BLaER1 treated with 17β-estradiol and CSF1 and Interleukin-3, amounts not matched to agents 10 nM and 100 nM (cell line): Measurements from ENCODE around the gene ZNF664.

Source experiments
- H3K27ac ChIP-seq, 11 experiments: shearing (Covaris generic); formaldehyde crosslinking; 2 replicates each; pipeline ENCODE4 v1.8.1; 2022
- H3K27me3 ChIP-seq, 11 experiments: shearing (Covaris generic); formaldehyde crosslinking; 2 replicates each; pipeline ENCODE4 v1.8.1; 2022
- H3K36me3 ChIP-seq, 11 experiments: shearing (Covaris generic); formaldehyde crosslinking; 2 replicates each; pipeline ENCODE4 v1.8.1; 2022
- H3K4me1 ChIP-seq, 10 experiments: shearing (Covaris generic); formaldehyde crosslinking; 2 replicates each; pipeline ENCODE4 v1.8.1; 2022
- H3K4me2 ChIP-seq, 11 experiments: shearing (Covaris generic); formaldehyde crosslinking; 2 replicates each; pipeline ENCODE4 v1.8.1; 2022
- H3K4me3 ChIP-seq, 10 experiments: shearing (Covaris generic); formaldehyde crosslinking; 2 replicates each; pipeline ENCODE4 v1.8.1; 2022
- H3K9ac ChIP-seq, 11 experiments: shearing (Covaris generic); formaldehyde crosslinking; 2 replicates each; pipeline ENCODE4 v1.8.1; 2022
- H3K9me3 ChIP-seq, 11 experiments: shearing (Covaris generic); formaldehyde crosslinking; replicated peaks in 1 of 11; 2 replicates each; pipeline ENCODE4 v1.8.1; 2022
- H4K20me1 ChIP-seq, 11 experiments: shearing (Covaris generic); formaldehyde crosslinking; 2 replicates each; pipeline ENCODE4 v1.8.1; 2022
- Cebpa-rat ChIP-seq, 11 experiments: shearing (Covaris generic); IDR thresholded peaks; 2 replicates each; pipeline ENCODE4 v1.8.1; 2022

Gene ZNF664

GRCh38 chr12:124008595-124008994 lies 35.6 kb downstream of the ZNF664 start:
- H3K4me3 ChIP-seq, result no peak overlapping the region
- H3K27ac ChIP-seq, result no peak overlapping the region
- H3K9me3 ChIP-seq, result no peaks in the 10 kb centered on the region
- peak overlapping the region in 1 of 11 experiments; percentile 44; a peak in 2 of 22 replicates for H3K4me2 ChIP-seq
- H3K9ac ChIP-seq, result no peak overlapping the region
- TF ChIP-seq Cebpa-rat (IDR thresholded peaks at IDR 0.05), result no peak
- H3K36me3 ChIP-seq, result peaks cover 52 to 85% (median 71%) of the 10 kb centered on the region in 11 experiments
- H3K27me3 ChIP-seq, result no peaks in the 10 kb centered on the region
- H4K20me1 ChIP-seq, result peaks cover 0 to 32% (median 12%) of the 10 kb centered on the region in 11 experiments; a peak in 10 of 22 replicates
- peaks cover 29 to 47% (median 42%) of the 10 kb centered on the region in 10 experiments for H3K4me1 ChIP-seq

- no peak overlapping the region for H3K27ac ChIP-seq
- H3K9ac ChIP-seq, result no peak overlapping the region
- no peak overlapping the region for H3K4me3 ChIP-seq
- H3K4me2 ChIP-seq, result no peak overlapping the region
- TF ChIP-seq Cebpa-rat (IDR thresholded peaks at IDR 0.05), result no peak
- H4K20me1 ChIP-seq, result peaks cover 0 to 32% (median 12%) of the 10 kb centered on the region in 11 experiments; a peak in 10 of 22 replicates
- peaks cover 41 to 83% (median 63%) of the 10 kb centered on the region in 11 experiments for H3K36me3 ChIP-seq
- H3K4me1 ChIP-seq, result peaks cover 29 to 42% (median 35%) of the 10 kb centered on the region in 10 experiments
- H3K9me3 ChIP-seq, result no peaks in the 10 kb centered on the region
- no peaks in the 10 kb centered on the region for H3K27me3 ChIP-seq
Observed at GRCh38 chr12:124009781-124010180, 36.8 kb downstream of the ZNF664 start.

- H3K27ac ChIP-seq, result no peak overlapping the region
- no peak overlapping the region for H3K4me3 ChIP-seq
- no peak overlapping the region for H3K4me2 ChIP-seq
- H3K27me3 ChIP-seq, result no peaks in the 10 kb centered on the region
- H3K9me3 ChIP-seq, result no peaks in the 10 kb centered on the region
- peaks cover 0 to 31% (median 12%) of the 10 kb centered on the region in 11 experiments; a peak in 10 of 22 replicates for H4K20me1 ChIP-seq
- no peak for TF ChIP-seq Cebpa-rat (IDR thresholded peaks at IDR 0.05)
- H3K4me1 ChIP-seq, result peaks cover 26 to 38% (median 31%) of the 10 kb centered on the region in 10 experiments
- peaks cover 42 to 84% (median 64%) of the 10 kb centered on the region in 11 experiments for H3K36me3 ChIP-seq
- H3K9ac ChIP-seq, result no peak overlapping the region
Observed at GRCh38 chr12:124010687-124011086, 37.7 kb downstream of the ZNF664 start.

GRCh38 chr12:124011435-124012115 lies 38.6 kb downstream of the ZNF664 start:
- no peak for TF ChIP-seq Cebpa-rat (IDR thresholded peaks at IDR 0.05)
- Histone ChIP-seq H3K36me3 (peaks cover 42 to 87% (median 67%) of the 10 kb centered on the region in 11 experiments), H3K4me3 (no peak overlapping the region), H3K27ac (no peak overlapping the region), H4K20me1 (peaks cover 0 to 23% (median 11%) of the 10 kb centered on the region in 11 experiments; a peak in 10 of 22 replicates), H3K4me2 (no peak overlapping the region), H3K4me1 (peaks cover 18 to 29% (median 22%) of the 10 kb centered on the region in 10 experiments), H3K9ac (no peak overlapping the region), H3K27me3 (no peaks in the 10 kb centered on the region), H3K9me3 (no peaks in the 10 kb centered on the region)

- H4K20me1 ChIP-seq, result peaks cover 0 to 8% (median 3%) of the 10 kb centered on the region in 11 experiments; a peak in 7 of 22 replicates
- H3K4me3 ChIP-seq, result no peak overlapping the region
- H3K9ac ChIP-seq, result no peak overlapping the region
- H3K36me3 ChIP-seq, result peaks cover 42 to 79% (median 58%) of the 10 kb centered on the region in 11 experiments
- H3K9me3 ChIP-seq, result no peaks in the 10 kb centered on the region
- no peak for TF ChIP-seq Cebpa-rat (IDR thresholded peaks at IDR 0.05)
- no peaks in the 10 kb centered on the region for H3K27me3 ChIP-seq
- H3K4me1 ChIP-seq, result peaks cover 4 to 25% (median 15%) of the 10 kb centered on the region in 10 experiments
- H3K27ac ChIP-seq, result no peak overlapping the region
- H3K4me2 ChIP-seq, result no peak overlapping the region
Observed at GRCh38 chr12:124013073-124013472, 40.1 kb downstream of the ZNF664 start.

- H4K20me1 ChIP-seq, result no peaks in the 10 kb centered on the region; a peak in 2 of 22 replicates
- H3K27ac ChIP-seq, result no peak overlapping the region; a peak in 1 of 22 replicates
- H3K36me3 ChIP-seq, result peaks cover 30 to 52% (median 46%) of the 10 kb centered on the region in 11 experiments
- H3K9ac ChIP-seq, result no peak overlapping the region
- H3K27me3 ChIP-seq, result no peaks in the 10 kb centered on the region
- no peak for TF ChIP-seq Cebpa-rat (IDR thresholded peaks at IDR 0.05)
- H3K4me3 ChIP-seq, result no peak overlapping the region
- no peak overlapping the region for H3K4me2 ChIP-seq
- H3K4me1 ChIP-seq, result peaks cover 16 to 45% (median 33%) of the 10 kb centered on the region in 10 experiments
- H3K9me3 ChIP-seq, result no peaks in the 10 kb centered on the region
Observed at GRCh38 chr12:124015494-124016461, 42.8 kb downstream of the ZNF664 start.

GRCh38 chr12:124017064-124017463 lies 44.0 kb downstream of the ZNF664 start:
- no peak overlapping the region for H3K4me3 ChIP-seq
- 0 out of 22 replicates have a peak, but pooled peaks cover 0 to 2% (median 0%) of the 10 kb centered on the region in 11 experiments for H3K9me3 ChIP-seq
- no peak overlapping the region for H3K4me2 ChIP-seq
- H3K27me3 ChIP-seq, result no peaks in the 10 kb centered on the region
- TF ChIP-seq Cebpa-rat (IDR thresholded peaks at IDR 0.05), result no peak
- H3K9ac ChIP-seq, result no peak overlapping the region
- H3K27ac ChIP-seq, result peak overlapping the region in 2 of 11 experiments; percentile 34 to 39; a peak in 4 of 22 replicates
- H4K20me1 ChIP-seq, result no peaks in the 10 kb centered on the region
- peaks cover 19 to 58% (median 46%) of the 10 kb centered on the region in 10 experiments for H3K4me1 ChIP-seq
- H3K36me3 ChIP-seq, result peaks cover 17 to 39% (median 33%) of the 10 kb centered on the region in 11 experiments

- peak overlapping the region in 6 of 11 experiments; percentile 17 to 69 (median 56); a peak in 9 of 22 replicates for H3K9ac ChIP-seq
- peak in 3 of 11 experiments; percentile 67 to 84 (median 70); a peak in 6 of 22 replicates for TF ChIP-seq Cebpa-rat (IDR thresholded peaks at IDR 0.05)
- peaks cover 20 to 62% (median 52%) of the 10 kb centered on the region in 10 experiments for H3K4me1 ChIP-seq
- no peaks in the 10 kb centered on the region for H3K27me3 ChIP-seq
- peaks cover 5 to 25% (median 18%) of the 10 kb centered on the region in 11 experiments; a peak in 20 of 22 replicates for H3K36me3 ChIP-seq
- no peak overlapping the region for H3K4me3 ChIP-seq
- H4K20me1 ChIP-seq, result no peaks in the 10 kb centered on the region
- H3K9me3 ChIP-seq, result 0 out of 22 replicates have a peak, but pooled peaks cover 0 to 3% (median 0%) of the 10 kb centered on the region in 11 experiments
- H3K27ac ChIP-seq, result peak overlapping the region in 9 of 11 experiments; percentile 21 to 81 (median 68); a peak in 17 of 22 replicates
- H3K4me2 ChIP-seq, result peak overlapping the region; percentile 30 to 73 (median 51); a peak in 21 of 22 replicates
Observed at GRCh38 chr12:124018539-124018938, 45.5 kb downstream of the ZNF664 start.
